ENCODE results near the gene MAMLD1. TPM values are rescaled to one million over a fixed set of nuclear protein-coding genes. Genes with fewer than 3 reads are reported as not detected.

MAMLD1 gene
- total RNA-seq, 4 donors from 2014 or later = 2.2 to 7.3 (median 3.9) TPM

GRCh38 chrX:150408561-150408960 lies 45.4 kb downstream of the MAMLD1 start:
- no CpG with 5 or more reads among the region's 2 CpGs for WGBS, 2 donors (ENCODE audit: low coverage in 1 of 2)
- no peak for TF ChIP-seq EP300 (IDR thresholded peaks at IDR 0.05)
- no peak for TF ChIP-seq POLR2A (IDR thresholded peaks at IDR 0.05)
- no peak for TF ChIP-seq CTCF (IDR thresholded peaks at IDR 0.05)
- no peaks in the 10 kb centered on the region for H3K36me3 ChIP-seq
- no peak overlapping the region for H3K4me3 ChIP-seq
- no peaks in the 10 kb centered on the region for H3K4me1 ChIP-seq
- H3K9me3 ChIP-seq = no peaks in the 10 kb centered on the region
- H3K27ac ChIP-seq = no peak overlapping the region
- ATAC-seq = no peak
- no peaks in the 10 kb centered on the region for H3K27me3 ChIP-seq

- 83 to 95% methylated on average over 1 to 3 of the region's 3 CpGs for WGBS, 2 donors (ENCODE audit: low coverage in 1 of 2)
- no peaks in the 10 kb centered on the region for H3K4me1 ChIP-seq
- no peaks in the 10 kb centered on the region for H3K27me3 ChIP-seq
- H3K9me3 ChIP-seq = no peaks in the 10 kb centered on the region
- no peak overlapping the region for H3K27ac ChIP-seq
- TF ChIP-seq POLR2A (IDR thresholded peaks at IDR 0.05) = no peak
- TF ChIP-seq CTCF (IDR thresholded peaks at IDR 0.05) = no peak
- no peak for TF ChIP-seq POLR2AphosphoS5 (IDR thresholded peaks at IDR 0.05)
- no peak for TF ChIP-seq EP300 (IDR thresholded peaks at IDR 0.05)
- H3K4me3 ChIP-seq = no peak overlapping the region
- no peaks in the 10 kb centered on the region for H3K36me3 ChIP-seq
- ATAC-seq = no peak
Observed at GRCh38 chrX:150409486-150409885, 46.4 kb downstream of the MAMLD1 start.

GRCh38 chrX:150409964-150410363 lies 46.8 kb downstream of the MAMLD1 start:
- 45% methylated on average over 2 of the region's 2 CpGs; no CpG with 5 or more reads in 1 of the 2 donors for WGBS, 2 donors (ENCODE audit: low coverage in 1 of 2)

GRCh38 chrX:150410513-150410912 lies 47.4 kb downstream of the MAMLD1 start:
- TF ChIP-seq EP300 (IDR thresholded peaks at IDR 0.05) = no peak
- TF ChIP-seq CTCF (IDR thresholded peaks at IDR 0.05) = no peak
- no peak for TF ChIP-seq POLR2AphosphoS5 (IDR thresholded peaks at IDR 0.05)
- no peak for TF ChIP-seq POLR2A (IDR thresholded peaks at IDR 0.05)
- no peak for ATAC-seq
- H3K4me1 ChIP-seq = no peaks in the 10 kb centered on the region
- no peaks in the 10 kb centered on the region for H3K9me3 ChIP-seq
- H3K27me3 ChIP-seq = no peaks in the 10 kb centered on the region
- no peak overlapping the region for H3K27ac ChIP-seq
- no peak overlapping the region for H3K4me3 ChIP-seq
- H3K36me3 ChIP-seq = no peaks in the 10 kb centered on the region
- WGBS, 2 donors (ENCODE audit: low coverage in 1 of 2) = 83% methylated on average over 1 of the region's 2 CpGs; no CpG with 5 or more reads in 1 of the 2 donors

More at GRCh38 chrX:150409964-150410363, 46.8 kb downstream of the MAMLD1 start:
- H3K4me3 ChIP-seq = no peak overlapping the region
- H3K9me3 ChIP-seq = no peaks in the 10 kb centered on the region
- no peak overlapping the region for H3K27ac ChIP-seq
- no peaks in the 10 kb centered on the region for H3K4me1 ChIP-seq
- H3K36me3 ChIP-seq = no peaks in the 10 kb centered on the region
- no peak for TF ChIP-seq POLR2A (IDR thresholded peaks at IDR 0.05)
- no peak for TF ChIP-seq POLR2AphosphoS5 (IDR thresholded peaks at IDR 0.05)
- no peaks in the 10 kb centered on the region for H3K27me3 ChIP-seq
- ATAC-seq = no peak

- H3K27me3 ChIP-seq = no peaks in the 10 kb centered on the region
- H3K4me3 ChIP-seq = no peak overlapping the region
- TF ChIP-seq POLR2AphosphoS5 (IDR thresholded peaks at IDR 0.05) (no peak), EP300 (IDR thresholded peaks at IDR 0.05) (no peak), CTCF (IDR thresholded peaks at IDR 0.05) (no peak), POLR2A (IDR thresholded peaks at IDR 0.05) (no peak)
- H3K27ac ChIP-seq = no peak overlapping the region
- H3K4me1 ChIP-seq = no peaks in the 10 kb centered on the region
- no peak for ATAC-seq
- no peaks in the 10 kb centered on the region for H3K9me3 ChIP-seq
- H3K36me3 ChIP-seq = no peaks in the 10 kb centered on the region
- WGBS, 2 donors (ENCODE audit: low coverage in 1 of 2) = 68 to 92% methylated on average over 1 to 2 of the region's 2 CpGs
Observed at GRCh38 chrX:150411656-150412055, 48.5 kb downstream of the MAMLD1 start.

Data from gastroesophageal sphincter (tissue), 4 donors.